GM23338 (cell line): Measurements from ENCODE around the gene ARL15. TPM values are rescaled to one million over a fixed set of nuclear protein-coding genes. Genes with fewer than 3 reads are reported as not detected.

Experiments
- ATAC-seq: fragments of 200-7000 bp; cut with Tn5 transposase; 3 replicates; pipeline ENCODE4 v1.9.1; 2020
- DNase-seq: peaks from one replicate; pipeline ENCODE4 v3.0.0-alpha.2; 2015; ENCODE audit warnings: low spot score
- H2AFZ ChIP-seq: fragments of 200-600 bp; sonication (generic); 2 replicates; pipeline ENCODE4 v1.8.0; 2016; ENCODE audit warnings: antibody characterized with exemption, mild to moderate bottlenecking, moderate library complexity
- H3F3A ChIP-seq: fragments of 200-600 bp; sonication (generic); replicated peaks from 2 replicates; pipeline ENCODE4 v1.8.0; 2017; ENCODE audit warnings: antibody characterized with exemption, mixed run types, low read depth
- H3K27ac ChIP-seq: fragments of 200-600 bp; sonication (generic); 2 replicates; pipeline ENCODE4 v1.6.1; 2016; ENCODE audit warnings: low read depth
- H3K27me3 ChIP-seq: fragments of 200-600 bp; sonication (generic); 2 replicates; pipeline ENCODE4 v1.8.0; 2016; ENCODE audit warnings: mild to moderate bottlenecking, mixed run types, moderate library complexity; ENCODE audit not compliant: insufficient read depth
- H3K36me3 ChIP-seq: fragments of 200-600 bp; sonication (generic); 2 replicates; pipeline ENCODE4 v1.8.0; 2016; ENCODE audit warnings: mild to moderate bottlenecking; ENCODE audit not compliant: insufficient read depth
- H3K4me1 ChIP-seq: fragments of 200-600 bp; sonication (generic); 2 replicates; pipeline ENCODE4 v1.8.0; 2016; ENCODE audit warnings: mild to moderate bottlenecking, moderate library complexity; ENCODE audit not compliant: insufficient read depth
- H3K4me2 ChIP-seq: fragments of 200-600 bp; sonication (generic); 2 replicates; pipeline ENCODE4 v1.7.1; 2017; ENCODE audit warnings: mixed run types
- H3K4me3 ChIP-seq: fragments of 200-600 bp; sonication (generic); 2 replicates; pipeline ENCODE4 v1.6.1; 2016; ENCODE audit warnings: mixed run types
- H3K79me2 ChIP-seq: fragments of 200-600 bp; sonication (generic); replicated peaks from 2 replicates; pipeline ENCODE4 v1.8.0; 2017; ENCODE audit warnings: mild to moderate bottlenecking; ENCODE audit not compliant: insufficient read depth
- H3K9me2 ChIP-seq: fragments of 200-600 bp; sonication (generic); 2 replicates; pipeline ENCODE4 v1.8.0; 2017; ENCODE audit not compliant: insufficient read depth
- H4K20me1 ChIP-seq: fragments of 200-600 bp; sonication (generic); replicated peaks from 2 replicates; pipeline ENCODE4 v1.8.0; 2017; ENCODE audit warnings: mild to moderate bottlenecking; ENCODE audit not compliant: insufficient read depth
- H3K27ac Mint-ChIP-seq: 2 replicates; pipeline ENCODE4 v1.8.0; 2020; ENCODE audit warnings: inconsistent platforms, mild to moderate bottlenecking, moderate library complexity, mixed read lengths
- H3K27me3 Mint-ChIP-seq: 3 replicates; pipeline ENCODE4 v1.8.0; 2022; ENCODE audit warnings: low read depth, mild to moderate bottlenecking, moderate library complexity, mixed read lengths, inconsistent platforms; ENCODE audit not compliant: insufficient read depth, poor library complexity
- H3K36me3 Mint-ChIP-seq: 3 replicates; pipeline ENCODE4 v1.8.0; 2021; ENCODE audit warnings: low read depth, mild to moderate bottlenecking, inconsistent platforms, moderate library complexity, mixed read lengths
- H3K4me1 Mint-ChIP-seq: 3 replicates; pipeline ENCODE4 v1.8.0; 2020; ENCODE audit warnings: mild to moderate bottlenecking, inconsistent platforms, mixed read lengths
- H3K4me3 Mint-ChIP-seq: 3 replicates; pipeline ENCODE4 v1.8.0; 2021; ENCODE audit warnings: moderate library complexity, mild to moderate bottlenecking, inconsistent platforms, mixed read lengths
- H3K9me3 Mint-ChIP-seq: 3 replicates; pipeline ENCODE4 v1.8.0; 2020; ENCODE audit warnings: moderate library complexity, mild to moderate bottlenecking, inconsistent platforms, mixed read lengths
- CREB1 ChIP-seq: fragments of 250-450 bp; sonication (Bioruptor Pico); IDR thresholded peaks from 2 replicates; pipeline ENCODE4 v1.5.0; 2020; ENCODE audit warnings: low read depth, mild to moderate bottlenecking, moderate library complexity
- EZH2 ChIP-seq: fragments of 200-600 bp; sonication (generic); IDR thresholded peaks from one replicate; pipeline ENCODE4 v1.8.0; 2017; ENCODE audit warnings: antibody characterized with exemption, mild to moderate bottlenecking, low read depth; ENCODE audit not compliant: unreplicated experiment
- EZH2phosphoT487 ChIP-seq: fragments of 200-600 bp; sonication (generic); IDR thresholded peaks from one replicate; pipeline ENCODE4 v1.8.1; 2018; ENCODE audit warnings: antibody characterized with exemption; ENCODE audit not compliant: unreplicated experiment
- JUNB ChIP-seq: IDR thresholded peaks from one replicate; pipeline ENCODE4 v1.6.1; 2016; ENCODE audit warnings: antibody characterized with exemption; ENCODE audit not compliant: unreplicated experiment
- NANOG ChIP-seq: IDR thresholded peaks from 2 replicates; pipeline ENCODE4 v1.6.1; 2016; ENCODE audit warnings: antibody characterized with exemption, borderline replicate concordance
- POLR2AphosphoS5 ChIP-seq: IDR thresholded peaks from 2 replicates; pipeline ENCODE4 v1.6.1; 2016; ENCODE audit warnings: antibody characterized with exemption, low read depth
- ZNF331 ChIP-seq: fragments of 250-450 bp; sonication (Bioruptor Pico); IDR thresholded peaks from 2 replicates; pipeline ENCODE4 v1.5.0; 2020; ENCODE audit warnings: low read depth, mild to moderate bottlenecking, moderate library complexity
- polyA plus RNA-seq: library from polyadenylated mRNA; unstranded; fragments of >200 nt; fragmentation: Nextera tagmentation; extraction: Ambion mirVana; gene quantifications from 2 replicates; pipeline ENCODE4 v1.2.1, GENCODE V29; 2016
- total RNA-seq: library from RNA; depleted of rRNA; stranded (reverse); fragments of >200 nt; shearing (Covaris generic); gene quantifications from 2 replicates; pipeline ENCODE4 v1.2.3, GENCODE V29; 2014
- TF ChIP-seq, protein P1 (sequence below): IDR thresholded peaks from one replicate; pipeline ENCODE4 v1.6.1; 2018; ENCODE audit warnings: antibody characterized with exemption; ENCODE audit not compliant: unreplicated experiment
- TF ChIP-seq, protein P2 (sequence below): fragments of 250-450 bp; sonication (Bioruptor Pico); IDR thresholded peaks from 2 replicates; pipeline ENCODE4 v1.5.0; 2020; ENCODE audit warnings: mild to moderate bottlenecking, moderate library complexity
- TF ChIP-seq, protein P3 (sequence below), 2 experiments: fragments of 200-600 bp in 1 of 2; sonication (generic) in 1 of 2; conservative IDR thresholded peaks; 2 replicates each; pipeline versions ENCODE4 v1.5.1 to v1.6.1; 2016 to 2017; ENCODE audit warnings: antibody characterized with exemption in 2 of 2, low read depth in 2 of 2, mild to moderate bottlenecking in 2 of 2, moderate library complexity in 1 of 2

ARL15 gene
- total and polyA plus RNA-seq, 2 experiments from 2014 or later = 13.0 to 54.0 TPM

DNA sequence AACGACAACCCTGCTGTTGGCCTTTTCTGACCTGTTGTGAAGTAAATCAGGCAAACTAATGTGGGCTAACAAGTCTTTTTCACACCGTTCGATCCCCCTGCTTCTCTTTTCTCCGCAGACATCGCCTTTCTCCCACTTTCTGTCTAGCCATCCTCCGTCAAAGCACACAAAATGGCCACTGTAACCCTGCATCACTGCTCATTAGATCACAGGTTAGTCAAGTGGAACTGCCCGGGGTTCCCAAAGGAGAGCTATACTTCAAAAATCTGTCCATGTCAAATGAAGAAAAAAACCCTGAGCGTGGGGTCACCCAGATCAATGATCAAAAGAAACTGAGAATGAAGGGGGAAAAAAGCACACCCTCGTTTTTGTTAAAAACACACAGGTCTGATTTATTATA is 212.1 kb downstream of the ARL15 start (continued):
- TF ChIP-seq, protein P1, sequence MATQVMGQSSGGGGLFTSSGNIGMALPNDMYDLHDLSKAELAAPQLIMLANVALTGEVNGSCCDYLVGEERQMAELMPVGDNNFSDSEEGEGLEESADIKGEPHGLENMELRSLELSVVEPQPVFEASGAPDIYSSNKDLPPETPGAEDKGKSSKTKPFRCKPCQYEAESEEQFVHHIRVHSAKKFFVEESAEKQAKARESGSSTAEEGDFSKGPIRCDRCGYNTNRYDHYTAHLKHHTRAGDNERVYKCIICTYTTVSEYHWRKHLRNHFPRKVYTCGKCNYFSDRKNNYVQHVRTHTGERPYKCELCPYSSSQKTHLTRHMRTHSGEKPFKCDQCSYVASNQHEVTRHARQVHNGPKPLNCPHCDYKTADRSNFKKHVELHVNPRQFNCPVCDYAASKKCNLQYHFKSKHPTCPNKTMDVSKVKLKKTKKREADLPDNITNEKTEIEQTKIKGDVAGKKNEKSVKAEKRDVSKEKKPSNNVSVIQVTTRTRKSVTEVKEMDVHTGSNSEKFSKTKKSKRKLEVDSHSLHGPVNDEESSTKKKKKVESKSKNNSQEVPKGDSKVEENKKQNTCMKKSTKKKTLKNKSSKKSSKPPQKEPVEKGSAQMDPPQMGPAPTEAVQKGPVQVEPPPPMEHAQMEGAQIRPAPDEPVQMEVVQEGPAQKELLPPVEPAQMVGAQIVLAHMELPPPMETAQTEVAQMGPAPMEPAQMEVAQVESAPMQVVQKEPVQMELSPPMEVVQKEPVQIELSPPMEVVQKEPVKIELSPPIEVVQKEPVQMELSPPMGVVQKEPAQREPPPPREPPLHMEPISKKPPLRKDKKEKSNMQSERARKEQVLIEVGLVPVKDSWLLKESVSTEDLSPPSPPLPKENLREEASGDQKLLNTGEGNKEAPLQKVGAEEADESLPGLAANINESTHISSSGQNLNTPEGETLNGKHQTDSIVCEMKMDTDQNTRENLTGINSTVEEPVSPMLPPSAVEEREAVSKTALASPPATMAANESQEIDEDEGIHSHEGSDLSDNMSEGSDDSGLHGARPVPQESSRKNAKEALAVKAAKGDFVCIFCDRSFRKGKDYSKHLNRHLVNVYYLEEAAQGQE = no peak
- TF ChIP-seq NANOG (no peak), POLR2AphosphoS5 (no peak)

DNA sequence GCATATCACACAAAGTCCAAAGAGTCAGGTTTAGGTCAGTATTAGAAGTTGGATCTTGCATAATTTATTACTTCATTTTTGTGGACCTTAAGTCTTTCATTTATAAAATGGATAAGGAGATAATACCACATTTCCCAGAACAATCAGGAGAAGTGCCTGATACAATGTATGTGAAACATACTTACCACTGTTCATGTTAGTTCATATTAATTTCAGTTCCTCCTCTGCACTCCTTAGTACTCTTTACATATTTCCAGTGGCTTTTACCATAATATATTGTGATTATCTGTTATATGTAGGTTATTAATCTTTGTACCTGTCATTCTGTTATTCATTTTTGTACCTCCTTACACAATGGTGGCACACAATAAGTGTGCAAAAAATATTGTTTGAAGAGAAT is 214.4 kb downstream of the ARL15 start:
- DNase-seq (no peak), ATAC-seq (no peak)
- Histone ChIP-seq H3K9me2 (no peaks in the 10 kb centered on the region), H3F3A (no peaks in the 10 kb centered on the region), H3K4me1 (peaks cover 13% of the 10 kb centered on the region), H4K20me1 (no peaks in the 10 kb centered on the region), H3K27me3 (no peaks in the 10 kb centered on the region), H3K79me2 (no peaks in the 10 kb centered on the region), H3K27ac (no peak overlapping the region; the same call in 1 of the 2 replicates), H2AFZ (no peak overlapping the region), H3K4me2 (no peak overlapping the region), H3K36me3 (no peaks in the 10 kb centered on the region), H3K4me3 (no peak overlapping the region)
- H3K27me3 Mint-ChIP-seq = peaks cover 4% of the 10 kb centered on the region
- H3K4me1 Mint-ChIP-seq = peaks cover 27% of the 10 kb centered on the region
- H3K27ac Mint-ChIP-seq = no peak overlapping the region
- H3K9me3 Mint-ChIP-seq = no peaks in the 10 kb centered on the region
- no peaks in the 10 kb centered on the region for H3K36me3 Mint-ChIP-seq
- no peak overlapping the region for H3K4me3 Mint-ChIP-seq
- TF ChIP-seq NANOG (no peak), POLR2AphosphoS5 (no peak), EZH2 (no peak), ZNF331 (CRISPR knock-in tag) (no peak), JUNB (no peak), EZH2phosphoT487 (no peak), CREB1 (CRISPR knock-in tag) (no peak)
- TF ChIP-seq, protein P2, sequence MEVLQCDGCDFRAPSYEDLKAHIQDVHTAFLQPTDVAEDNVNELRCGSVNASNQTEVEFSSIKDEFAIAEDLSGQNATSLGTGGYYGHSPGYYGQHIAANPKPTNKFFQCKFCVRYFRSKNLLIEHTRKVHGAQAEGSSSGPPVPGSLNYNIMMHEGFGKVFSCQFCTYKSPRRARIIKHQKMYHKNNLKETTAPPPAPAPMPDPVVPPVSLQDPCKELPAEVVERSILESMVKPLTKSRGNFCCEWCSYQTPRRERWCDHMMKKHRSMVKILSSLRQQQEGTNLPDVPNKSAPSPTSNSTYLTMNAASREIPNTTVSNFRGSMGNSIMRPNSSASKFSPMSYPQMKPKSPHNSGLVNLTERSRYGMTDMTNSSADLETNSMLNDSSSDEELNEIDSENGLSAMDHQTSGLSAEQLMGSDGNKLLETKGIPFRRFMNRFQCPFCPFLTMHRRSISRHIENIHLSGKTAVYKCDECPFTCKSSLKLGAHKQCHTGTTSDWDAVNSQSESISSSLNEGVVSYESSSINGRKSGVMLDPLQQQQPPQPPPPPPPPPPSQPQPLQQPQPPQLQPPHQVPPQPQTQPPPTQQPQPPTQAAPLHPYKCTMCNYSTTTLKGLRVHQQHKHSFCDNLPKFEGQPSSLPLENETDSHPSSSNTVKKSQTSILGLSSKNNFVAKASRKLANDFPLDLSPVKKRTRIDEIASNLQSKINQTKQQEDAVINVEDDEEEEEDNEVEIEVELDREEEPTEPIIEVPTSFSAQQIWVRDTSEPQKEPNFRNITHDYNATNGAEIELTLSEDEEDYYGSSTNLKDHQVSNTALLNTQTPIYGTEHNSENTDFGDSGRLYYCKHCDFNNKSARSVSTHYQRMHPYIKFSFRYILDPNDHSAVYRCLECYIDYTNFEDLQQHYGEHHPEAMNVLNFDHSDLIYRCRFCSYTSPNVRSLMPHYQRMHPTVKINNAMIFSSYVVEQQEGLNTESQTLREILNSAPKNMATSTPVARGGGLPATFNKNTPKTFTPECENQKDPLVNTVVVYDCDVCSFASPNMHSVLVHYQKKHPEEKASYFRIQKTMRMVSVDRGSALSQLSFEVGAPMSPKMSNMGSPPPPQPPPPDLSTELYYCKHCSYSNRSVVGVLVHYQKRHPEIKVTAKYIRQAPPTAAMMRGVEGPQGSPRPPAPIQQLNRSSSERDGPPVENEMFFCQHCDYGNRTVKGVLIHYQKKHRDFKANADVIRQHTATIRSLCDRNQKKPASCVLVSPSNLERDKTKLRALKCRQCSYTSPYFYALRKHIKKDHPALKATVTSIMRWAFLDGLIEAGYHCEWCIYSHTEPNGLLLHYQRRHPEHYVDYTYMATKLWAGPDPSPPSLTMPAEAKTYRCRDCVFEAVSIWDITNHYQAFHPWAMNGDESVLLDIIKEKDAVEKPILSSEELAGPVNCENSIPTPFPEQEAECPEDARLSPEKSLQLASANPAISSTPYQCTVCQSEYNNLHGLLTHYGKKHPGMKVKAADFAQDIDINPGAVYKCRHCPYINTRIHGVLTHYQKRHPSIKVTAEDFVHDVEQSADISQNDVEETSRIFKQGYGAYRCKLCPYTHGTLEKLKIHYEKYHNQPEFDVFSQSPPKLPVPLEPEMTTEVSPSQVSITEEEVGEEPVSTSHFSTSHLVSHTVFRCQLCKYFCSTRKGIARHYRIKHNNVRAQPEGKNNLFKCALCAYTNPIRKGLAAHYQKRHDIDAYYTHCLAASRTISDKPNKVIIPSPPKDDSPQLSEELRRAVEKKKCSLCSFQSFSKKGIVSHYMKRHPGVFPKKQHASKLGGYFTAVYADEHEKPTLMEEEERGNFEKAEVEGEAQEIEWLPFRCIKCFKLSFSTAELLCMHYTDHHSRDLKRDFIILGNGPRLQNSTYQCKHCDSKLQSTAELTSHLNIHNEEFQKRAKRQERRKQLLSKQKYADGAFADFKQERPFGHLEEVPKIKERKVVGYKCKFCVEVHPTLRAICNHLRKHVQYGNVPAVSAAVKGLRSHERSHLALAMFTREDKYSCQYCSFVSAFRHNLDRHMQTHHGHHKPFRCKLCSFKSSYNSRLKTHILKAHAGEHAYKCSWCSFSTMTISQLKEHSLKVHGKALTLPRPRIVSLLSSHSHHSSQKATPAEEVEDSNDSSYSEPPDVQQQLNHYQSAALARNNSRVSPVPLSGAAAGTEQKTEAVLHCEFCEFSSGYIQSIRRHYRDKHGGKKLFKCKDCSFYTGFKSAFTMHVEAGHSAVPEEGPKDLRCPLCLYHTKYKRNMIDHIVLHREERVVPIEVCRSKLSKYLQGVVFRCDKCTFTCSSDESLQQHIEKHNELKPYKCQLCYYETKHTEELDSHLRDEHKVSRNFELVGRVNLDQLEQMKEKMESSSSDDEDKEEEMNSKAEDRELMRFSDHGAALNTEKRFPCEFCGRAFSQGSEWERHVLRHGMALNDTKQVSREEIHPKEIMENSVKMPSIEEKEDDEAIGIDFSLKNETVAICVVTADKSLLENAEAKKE (CRISPR knock-in tag) = no peak
- TF ChIP-seq, protein P3, sequence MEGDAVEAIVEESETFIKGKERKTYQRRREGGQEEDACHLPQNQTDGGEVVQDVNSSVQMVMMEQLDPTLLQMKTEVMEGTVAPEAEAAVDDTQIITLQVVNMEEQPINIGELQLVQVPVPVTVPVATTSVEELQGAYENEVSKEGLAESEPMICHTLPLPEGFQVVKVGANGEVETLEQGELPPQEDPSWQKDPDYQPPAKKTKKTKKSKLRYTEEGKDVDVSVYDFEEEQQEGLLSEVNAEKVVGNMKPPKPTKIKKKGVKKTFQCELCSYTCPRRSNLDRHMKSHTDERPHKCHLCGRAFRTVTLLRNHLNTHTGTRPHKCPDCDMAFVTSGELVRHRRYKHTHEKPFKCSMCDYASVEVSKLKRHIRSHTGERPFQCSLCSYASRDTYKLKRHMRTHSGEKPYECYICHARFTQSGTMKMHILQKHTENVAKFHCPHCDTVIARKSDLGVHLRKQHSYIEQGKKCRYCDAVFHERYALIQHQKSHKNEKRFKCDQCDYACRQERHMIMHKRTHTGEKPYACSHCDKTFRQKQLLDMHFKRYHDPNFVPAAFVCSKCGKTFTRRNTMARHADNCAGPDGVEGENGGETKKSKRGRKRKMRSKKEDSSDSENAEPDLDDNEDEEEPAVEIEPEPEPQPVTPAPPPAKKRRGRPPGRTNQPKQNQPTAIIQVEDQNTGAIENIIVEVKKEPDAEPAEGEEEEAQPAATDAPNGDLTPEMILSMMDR (conservative IDR thresholded peaks at IDR 0.05; ENCODE audit: low read depth in 2 of 2) = no peak
- TF ChIP-seq, protein P1 = no peak
